HepG2 (cell line): ENCODE data around the gene FBXO4. TPM values are rescaled to one million over a fixed set of nuclear protein-coding genes. Genes with fewer than 3 reads are reported as not detected.

Experiments
- ATAC-seq: fragments of 200-7000 bp; cut with Tn5 transposase; 3 replicates; pipeline ENCODE4 v1.9.1; 2020; ENCODE audit warnings: mild to moderate bottlenecking, moderate library complexity
- BruUV-seq: library from RNA; stranded (reverse); fragments of 400-500 nt; replicated peaks from 2 replicates; lab custom pipeline; 2021; lab: Mats Ljungman, UMichigan
- CTCF ChIA-PET: fragments of 300-600 bp; formaldehyde crosslinking; extraction: SDS; loops from one replicate; lab custom pipeline; 2021; ENCODE audit warnings: low total read pairs, inconsistent platforms, low intra/inter-chr PET ratio; lab: Yijun Ruan, JAX
- POLR2A ChIA-PET: fragments of 350-600 bp; sonication (Branson Sonifier 250); formaldehyde crosslinking; loops from one replicate; lab custom pipeline; 2020; ENCODE audit warnings: antibody characterized with exemption, inconsistent platforms; lab: Yijun Ruan, JAX
- DNase-seq: peaks from one replicate; pipeline ENCODE4 v3.0.0-alpha.2; 2015; ENCODE audit warnings: low spot score
- FAIRE-seq: peaks from 3 replicates; lab custom pipeline; 2011; peaks lifted over from hg19 to GRCh38; lab: Jason Lieb, UNC
- H2AFZ ChIP-seq: one replicate; pipeline ENCODE4 v1.6.1; 2011; ENCODE audit warnings: low read length, inconsistent platforms
- H3K27ac ChIP-seq: fragments of 300-600 bp; 3 replicates; pipeline ENCODE4 v1.8.0; 2011; ENCODE audit warnings: mixed run types, mild to moderate bottlenecking, mixed read lengths, low read length, inconsistent platforms; ENCODE audit not compliant: insufficient read depth; ENCODE audit errors: extremely low read length
- H3K27me3 ChIP-seq, 2 experiments: fragments of 200-600 bp in 1 of 2; 2 replicates in 1 of 2; 3 replicates in 1 of 2; pipeline versions ENCODE4 v1.6.0 to v1.8.0; 2011; ENCODE audit warnings: low read length in 2 of 2, mild to moderate bottlenecking in 2 of 2, moderate library complexity in 2 of 2, inconsistent platforms in 1 of 2; ENCODE audit not compliant: insufficient read depth in 2 of 2, control insufficient read depth in 1 of 2
- H3K36me3 ChIP-seq, 2 experiments: fragments of 200-600 bp in 1 of 2; replicated peaks in 1 of 2; 2 replicates in 1 of 2; 3 replicates in 1 of 2; pipeline versions ENCODE4 v1.5.1 to v1.8.0; 2011; ENCODE audit warnings: low read length in 2 of 2, inconsistent platforms in 1 of 2; ENCODE audit not compliant: insufficient read depth in 2 of 2, control insufficient read depth in 1 of 2
- H3K4me1 ChIP-seq: 2 replicates; pipeline ENCODE4 v1.5.1; 2012; ENCODE audit warnings: low read length, inconsistent platforms; ENCODE audit not compliant: insufficient read depth
- H3K4me2 ChIP-seq: 2 replicates; pipeline ENCODE4 v1.6.0; 2011; ENCODE audit warnings: low read depth, low read length, inconsistent platforms
- H3K4me3 ChIP-seq, 3 experiments: fragments of 200-600 bp in 1 of 3; sonication (generic), shearing (Covaris generic) in 1 of 3; replicated peaks in 1 of 3; 2 replicates each; pipeline ENCODE4 v1.5.1; 2011 to 2016; ENCODE audit warnings: low read length in 3 of 3, inconsistent platforms in 2 of 3, low read depth in 2 of 3, mild to moderate bottlenecking in 2 of 3, control low read depth in 1 of 3, mixed read lengths in 1 of 3; ENCODE audit not compliant: insufficient read depth in 1 of 3
- H3K79me2 ChIP-seq: one replicate; pipeline ENCODE4 v1.6.1; 2011; ENCODE audit warnings: low read length, inconsistent platforms; ENCODE audit not compliant: insufficient read depth
- H3K9ac ChIP-seq: 2 replicates; pipeline ENCODE4 v1.6.0; 2011; ENCODE audit warnings: mild to moderate bottlenecking, low read depth, low read length, inconsistent platforms; ENCODE audit not compliant: insufficient read depth
- H3K9me3 ChIP-seq: 2 replicates; pipeline ENCODE4 v1.5.1; 2012; ENCODE audit warnings: mild to moderate bottlenecking, low read length
- H4K20me1 ChIP-seq: 2 replicates; pipeline ENCODE4 v1.6.0; 2011; ENCODE audit warnings: inconsistent platforms, mild to moderate bottlenecking, low read length, moderate library complexity; ENCODE audit not compliant: insufficient read depth
- FOXJ3 ChIP-seq: sonication (generic); formaldehyde crosslinking; IDR thresholded peaks from 2 replicates; pipeline ENCODE4 v1.4.0; 2020; ENCODE audit warnings: missing genetic modification reagents, mild to moderate bottlenecking, borderline replicate concordance
- HMG20A ChIP-seq: IDR thresholded peaks from 2 replicates; pipeline ENCODE4 v1.6.1; 2016; ENCODE audit warnings: borderline replicate concordance
- KDM2A ChIP-seq: sonication (generic); formaldehyde crosslinking; IDR thresholded peaks from 2 replicates; pipeline ENCODE4 v1.4.0; 2020; ENCODE audit warnings: low read depth, missing genetic modification reagents, borderline replicate concordance
- NFYC ChIP-seq: IDR thresholded peaks from 2 replicates; pipeline ENCODE4 v1.6.1; 2016; ENCODE audit warnings: missing genetic modification reagents, missing compliant biosample characterization
- PHF8 ChIP-seq: sonication (generic); formaldehyde crosslinking; IDR thresholded peaks from 2 replicates; pipeline ENCODE4 v1.5.0; 2020; ENCODE audit warnings: missing genetic modification reagents
- POLR2AphosphoS5 ChIP-seq: IDR thresholded peaks from 2 replicates; pipeline ENCODE4 v1.6.1; 2012; ENCODE audit warnings: low read depth, low read length
- ZNF225 ChIP-seq: sonication (generic); formaldehyde crosslinking; IDR thresholded peaks from 2 replicates; pipeline ENCODE4 v1.4.0; 2020; ENCODE audit warnings: mild to moderate bottlenecking, missing genetic modification reagents
- ZNF350 ChIP-seq: sonication (generic); formaldehyde crosslinking; IDR thresholded peaks from 2 replicates; pipeline ENCODE4 v1.4.0; 2020; ENCODE audit warnings: mild to moderate bottlenecking, low read depth, missing genetic modification reagents, borderline replicate concordance
- ZNF562 ChIP-seq: sonication (generic); formaldehyde crosslinking; IDR thresholded peaks from 2 replicates; pipeline ENCODE4 v1.8.0; 2022; ENCODE audit warnings: missing genetic modification reagents, borderline replicate concordance
- ZNF567 ChIP-seq: sonication (generic); formaldehyde crosslinking; IDR thresholded peaks from 2 replicates; pipeline ENCODE4 v1.8.1; 2023; ENCODE audit warnings: mild to moderate bottlenecking, missing genetic modification reagents, borderline replicate concordance
- ZSCAN31 ChIP-seq: sonication (generic); formaldehyde crosslinking; IDR thresholded peaks from 2 replicates; pipeline ENCODE4 v1.5.0; 2020; ENCODE audit warnings: low read depth, mild to moderate bottlenecking, missing genetic modification reagents
- WGBS: methylation state at CpG from one replicate; pipeline ENCODE4 v1.1.6; 2017; ENCODE audit warnings: low lambda C conversion rate; 5-methylcytosine and 5-hydroxymethylcytosine counted together
- in situ Hi-C: cut with HindIII; loops from 2 replicates; pipeline ENCODE4 v1.10.0; 2017; ENCODE audit warnings: low pct_unique_long_range_greater_than_20kb; ENCODE audit not compliant: extremely low pct_ligation_motif_present
- intact Hi-C: fragments of 100-400 bp; cut with micrococcal nuclease; formaldehyde crosslinking; loops from one replicate; pipeline ENCODE4 v1.10.0; 2022; ENCODE audit not compliant: unreplicated experiment
- polyA plus RNA-seq, 8 experiments: library from polyadenylated mRNA; depleted of rRNA in 3 of 8; stranded (reverse) in 7 of 8; unstranded in 1 of 8; fragments of >200 nt; fragmentation: Illumina TruSeq in 4 of 8; extraction: Trizol in 4 of 8; gene quantifications; 2 replicates each; pipeline versions ENCODE4 v1.2.1 to v1.2.3, GENCODE V29; 2011 to 2016; ENCODE audit warnings: low read depth in 4 of 8, missing spikeins in 1 of 8, mixed read lengths in 1 of 8; ENCODE audit not compliant: insufficient read depth in 1 of 8
- total RNA-seq, 5 experiments: library from RNA; depleted of rRNA; stranded (reverse); fragments of >200 nt; fragmentation: Illumina TruSeq; extraction: Trizol; gene quantifications; 2 replicates each; pipeline ENCODE4 v1.2.3, GENCODE V29; 2016; ENCODE audit warnings: low read depth in 1 of 5
- TF ChIP-seq, protein P1 (sequence below), 2 experiments: sonication (generic) in 1 of 2; formaldehyde crosslinking in 1 of 2; IDR thresholded peaks; 2 replicates each; pipeline versions ENCODE4 v1.5.1 to v1.6.1; 2011 to 2020; ENCODE audit warnings: borderline replicate concordance in 1 of 2, low read depth in 1 of 2, low read length in 1 of 2, mild to moderate bottlenecking in 1 of 2, missing genetic modification reagents in 1 of 2, moderate library complexity in 1 of 2
- TF ChIP-seq, protein P2 (sequence below): sonication (generic); formaldehyde crosslinking; conservative IDR thresholded peaks from 2 replicates; pipeline ENCODE4 v1.4.0; 2020; ENCODE audit warnings: missing genetic modification reagents
- TF ChIP-seq, protein P3 (sequence below): IDR thresholded peaks from 2 replicates; pipeline ENCODE4 v1.6.1; 2018; ENCODE audit warnings: missing genetic modification reagents

The FBXO4 gene
- total and polyA plus RNA-seq, 2 of the 13 experiments (the other 11 are each of a cell fraction or from before 2014, with no cell fraction given) = 5.2 to 16.4 TPM

DNA sequence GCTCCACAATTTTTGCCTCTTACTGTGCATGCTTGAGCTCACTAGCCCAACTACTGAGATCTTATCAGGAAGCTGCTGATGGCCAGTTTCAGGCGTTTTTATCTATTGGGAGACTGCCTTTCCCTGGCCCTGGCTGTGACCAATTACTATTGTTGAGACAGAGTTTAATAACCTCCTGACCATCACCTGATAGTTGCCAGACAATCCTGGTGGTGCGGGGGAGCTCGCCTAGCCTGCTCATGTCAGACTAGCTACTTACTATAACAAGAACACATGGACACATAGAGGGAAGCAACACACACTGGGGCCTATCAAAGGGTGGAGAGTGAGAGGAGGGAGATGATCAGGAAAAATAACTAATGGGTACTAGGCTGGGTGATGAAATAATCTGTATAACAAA lies 41.8 kb upstream of the FBXO4 start:
- ATAC-seq (no peak), FAIRE-seq (no peak), DNase-seq (no peak)
- BruUV-seq = no TSS peak
- Histone ChIP-seq H3K4me2 (no peak overlapping the region), H3K27ac (no peak overlapping the region), H2AFZ (no peak overlapping the region), H3K4me1 (peaks cover 11% of the 10 kb centered on the region), H3K4me3 (no peak overlapping the region), H3K36me3 (no peaks in the 10 kb centered on the region), H3K9ac (no peak overlapping the region), H3K27me3 (no peaks in the 10 kb centered on the region), H4K20me1 (no peaks in the 10 kb centered on the region), H3K9me3 (no peaks in the 10 kb centered on the region), H3K79me2 (no peaks in the 10 kb centered on the region)
- TF ChIP-seq ZNF567 (CRISPR knock-in tag) = no peak
- TF ChIP-seq ZNF562 (CRISPR knock-in tag) = no peak
- TF ChIP-seq ZNF350 (CRISPR knock-in tag) = no peak
- no peak for TF ChIP-seq ZNF225 (CRISPR knock-in tag)
- in situ Hi-C loops = no loop called here
- POLR2A ChIA-PET = no interaction called here
- WGBS = 17% methylated on average over 3 of the region's 3 CpGs
- intact Hi-C loops = no loop called here
- CTCF ChIA-PET = no interaction called here

DNA sequence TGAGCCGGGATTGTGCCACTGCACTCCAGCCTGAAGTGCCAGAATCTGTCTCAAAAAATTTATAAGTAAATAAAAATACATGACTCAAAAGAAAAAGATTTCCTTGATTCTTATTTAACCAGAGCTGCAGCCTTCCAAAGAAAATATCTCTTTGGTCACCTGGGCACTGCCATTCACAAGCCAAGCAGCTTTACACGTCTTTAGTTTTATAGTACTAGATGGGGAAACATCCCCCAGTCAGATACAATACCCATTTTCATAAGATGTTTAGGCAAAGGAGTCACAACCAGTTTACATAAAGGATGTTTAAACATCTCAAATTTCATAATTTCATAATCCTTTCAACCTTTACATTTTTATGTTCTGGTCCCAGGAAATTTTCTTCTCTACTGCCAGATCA lies 41.1 kb upstream of the FBXO4 start:
- ATAC-seq (no peak), DNase-seq (no peak), FAIRE-seq (no peak)
- Histone ChIP-seq H2AFZ (no peak overlapping the region), H3K36me3 (no peaks in the 10 kb centered on the region), H3K79me2 (no peaks in the 10 kb centered on the region), H3K4me3 (no peak overlapping the region), H4K20me1 (no peaks in the 10 kb centered on the region), H3K9me3 (no peaks in the 10 kb centered on the region), H3K9ac (no peak overlapping the region), H3K4me2 (no peak overlapping the region), H3K27ac (no peak overlapping the region), H3K27me3 (no peaks in the 10 kb centered on the region), H3K4me1 (peaks cover 4% of the 10 kb centered on the region)
- ChIA-PET CTCF (no interaction called here), POLR2A (no interaction called here)
- WGBS = 54% methylated on average over 2 of the region's 2 CpGs
- intact Hi-C loops (no loop called here), in situ Hi-C loops (no loop called here)
- BruUV-seq = no TSS peak
- TF ChIP-seq, protein P1, sequence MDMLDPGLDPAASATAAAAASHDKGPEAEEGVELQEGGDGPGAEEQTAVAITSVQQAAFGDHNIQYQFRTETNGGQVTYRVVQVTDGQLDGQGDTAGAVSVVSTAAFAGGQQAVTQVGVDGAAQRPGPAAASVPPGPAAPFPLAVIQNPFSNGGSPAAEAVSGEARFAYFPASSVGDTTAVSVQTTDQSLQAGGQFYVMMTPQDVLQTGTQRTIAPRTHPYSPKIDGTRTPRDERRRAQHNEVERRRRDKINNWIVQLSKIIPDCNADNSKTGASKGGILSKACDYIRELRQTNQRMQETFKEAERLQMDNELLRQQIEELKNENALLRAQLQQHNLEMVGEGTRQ (IDR thresholded peaks at IDR 0.05; ENCODE audit: low read depth, low read length) = no peak
- TF ChIP-seq, protein P1 (CRISPR knock-in tag; IDR thresholded peaks at IDR 0.05; ENCODE audit: borderline replicate concordance) = no peak
- no peak for TF ChIP-seq FOXJ3 (CRISPR knock-in tag)
- TF ChIP-seq HMG20A (CRISPR knock-in tag) = no peak
- TF ChIP-seq, protein P2, sequence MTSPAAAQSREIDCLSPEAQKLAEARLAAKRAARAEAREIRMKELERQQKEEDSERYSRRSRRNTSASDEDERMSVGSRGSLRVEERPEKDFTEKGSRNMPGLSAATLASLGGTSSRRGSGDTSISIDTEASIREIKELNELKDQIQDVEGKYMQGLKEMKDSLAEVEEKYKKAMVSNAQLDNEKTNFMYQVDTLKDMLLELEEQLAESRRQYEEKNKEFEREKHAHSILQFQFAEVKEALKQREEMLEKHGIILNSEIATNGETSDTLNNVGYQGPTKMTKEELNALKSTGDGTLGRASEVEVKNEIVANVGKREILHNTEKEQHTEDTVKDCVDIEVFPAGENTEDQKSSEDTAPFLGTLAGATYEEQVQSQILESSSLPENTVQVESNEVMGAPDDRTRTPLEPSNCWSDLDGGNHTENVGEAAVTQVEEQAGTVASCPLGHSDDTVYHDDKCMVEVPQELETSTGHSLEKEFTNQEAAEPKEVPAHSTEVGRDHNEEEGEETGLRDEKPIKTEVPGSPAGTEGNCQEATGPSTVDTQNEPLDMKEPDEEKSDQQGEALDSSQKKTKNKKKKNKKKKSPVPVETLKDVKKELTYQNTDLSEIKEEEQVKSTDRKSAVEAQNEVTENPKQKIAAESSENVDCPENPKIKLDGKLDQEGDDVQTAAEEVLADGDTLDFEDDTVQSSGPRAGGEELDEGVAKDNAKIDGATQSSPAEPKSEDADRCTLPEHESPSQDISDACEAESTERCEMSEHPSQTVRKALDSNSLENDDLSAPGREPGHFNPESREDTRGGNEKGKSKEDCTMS (CRISPR knock-in tag) = no peak
- no peak for TF ChIP-seq POLR2AphosphoS5
- TF ChIP-seq NFYC (CRISPR knock-in tag) = no peak
- TF ChIP-seq PHF8 (CRISPR knock-in tag) = no peak
- TF ChIP-seq, protein P3, sequence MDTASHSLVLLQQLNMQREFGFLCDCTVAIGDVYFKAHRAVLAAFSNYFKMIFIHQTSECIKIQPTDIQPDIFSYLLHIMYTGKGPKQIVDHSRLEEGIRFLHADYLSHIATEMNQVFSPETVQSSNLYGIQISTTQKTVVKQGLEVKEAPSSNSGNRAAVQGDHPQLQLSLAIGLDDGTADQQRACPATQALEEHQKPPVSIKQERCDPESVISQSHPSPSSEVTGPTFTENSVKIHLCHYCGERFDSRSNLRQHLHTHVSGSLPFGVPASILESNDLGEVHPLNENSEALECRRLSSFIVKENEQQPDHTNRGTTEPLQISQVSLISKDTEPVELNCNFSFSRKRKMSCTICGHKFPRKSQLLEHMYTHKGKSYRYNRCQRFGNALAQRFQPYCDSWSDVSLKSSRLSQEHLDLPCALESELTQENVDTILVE (CRISPR knock-in tag) = no peak
- TF ChIP-seq ZSCAN31 = no peak
- TF ChIP-seq KDM2A (CRISPR knock-in tag) = no peak
